Measurements from ENCODE around the gene RPRD2.

The RPRD2 gene

DNA sequence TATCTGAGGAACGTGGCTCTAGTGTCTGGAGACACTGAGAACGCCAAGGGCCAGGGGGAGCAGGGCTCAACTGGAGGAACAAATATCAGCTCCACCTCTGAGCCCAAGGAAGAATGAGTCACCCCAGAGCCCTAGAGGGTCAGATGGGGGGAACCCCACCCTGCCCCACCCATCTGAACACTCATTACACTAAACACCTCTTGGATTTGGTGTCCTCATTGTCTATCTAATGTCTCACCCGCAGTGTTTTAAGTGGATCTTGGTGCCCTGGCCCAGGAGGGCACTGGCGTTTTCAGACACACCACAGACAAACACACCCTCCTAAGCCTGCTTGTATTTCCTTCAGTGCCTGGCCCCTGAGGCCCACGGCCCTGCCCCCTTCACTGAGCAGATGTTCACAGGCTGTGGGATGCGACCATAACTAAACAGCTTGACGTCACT, 149.4 kb downstream of the RPRD2 start:
- Histone ChIP-seq H3K4me1 (peaks cover 5 to 26% (median 13%) of the 10 kb centered on the region in 4 donors), H3K36me3 (peaks cover 0 to 23% (median 8%) of the 10 kb centered on the region in 3 donors), H3K9me3 (no peaks in the 10 kb centered on the region), H3K27me3 (no peaks in the 10 kb centered on the region), H3K27ac (no peak overlapping the region), H3K4me3 (no peak overlapping the region)
- intact Hi-C loops (cut with DNase I; ENCODE audit: low total_unique reads): no loop called here
- TF ChIP-seq, protein P1, sequence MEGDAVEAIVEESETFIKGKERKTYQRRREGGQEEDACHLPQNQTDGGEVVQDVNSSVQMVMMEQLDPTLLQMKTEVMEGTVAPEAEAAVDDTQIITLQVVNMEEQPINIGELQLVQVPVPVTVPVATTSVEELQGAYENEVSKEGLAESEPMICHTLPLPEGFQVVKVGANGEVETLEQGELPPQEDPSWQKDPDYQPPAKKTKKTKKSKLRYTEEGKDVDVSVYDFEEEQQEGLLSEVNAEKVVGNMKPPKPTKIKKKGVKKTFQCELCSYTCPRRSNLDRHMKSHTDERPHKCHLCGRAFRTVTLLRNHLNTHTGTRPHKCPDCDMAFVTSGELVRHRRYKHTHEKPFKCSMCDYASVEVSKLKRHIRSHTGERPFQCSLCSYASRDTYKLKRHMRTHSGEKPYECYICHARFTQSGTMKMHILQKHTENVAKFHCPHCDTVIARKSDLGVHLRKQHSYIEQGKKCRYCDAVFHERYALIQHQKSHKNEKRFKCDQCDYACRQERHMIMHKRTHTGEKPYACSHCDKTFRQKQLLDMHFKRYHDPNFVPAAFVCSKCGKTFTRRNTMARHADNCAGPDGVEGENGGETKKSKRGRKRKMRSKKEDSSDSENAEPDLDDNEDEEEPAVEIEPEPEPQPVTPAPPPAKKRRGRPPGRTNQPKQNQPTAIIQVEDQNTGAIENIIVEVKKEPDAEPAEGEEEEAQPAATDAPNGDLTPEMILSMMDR (IDR thresholded peaks at IDR 0.05): no peak
- DNase-seq: no peak

DNA sequence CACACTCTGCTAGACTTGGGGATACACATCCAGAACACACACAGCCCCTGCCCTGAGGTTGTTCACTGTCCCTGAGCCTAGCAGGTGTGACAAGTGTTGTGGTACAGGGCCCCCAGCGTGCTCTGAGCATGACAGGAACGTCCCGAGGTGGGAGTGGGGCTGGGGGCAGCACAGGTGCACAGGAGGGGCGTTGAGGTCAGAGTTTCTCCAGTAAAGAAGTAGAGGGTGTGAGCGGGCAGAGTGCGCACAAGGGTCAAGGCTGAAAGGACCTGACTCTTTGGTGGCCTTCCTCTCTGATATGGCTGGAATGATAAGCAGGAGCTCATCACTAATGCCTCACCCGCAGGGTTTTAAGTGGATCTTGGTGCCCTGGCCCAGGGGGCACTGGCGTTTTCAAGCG, 150.3 kb downstream of the RPRD2 start:
- Histone ChIP-seq H3K27ac (no peak overlapping the region), H3K4me3 (no peak overlapping the region), H3K4me1 (peaks cover 5 to 19% (median 10%) of the 10 kb centered on the region in 4 donors), H3K9me3 (no peaks in the 10 kb centered on the region), H3K27me3 (no peaks in the 10 kb centered on the region), H3K36me3 (peaks cover 0 to 23% (median 8%) of the 10 kb centered on the region in 3 donors)
- intact Hi-C loops (cut with DNase I; ENCODE audit: low total_unique reads): no loop called here
- TF ChIP-seq, protein P1 (IDR thresholded peaks at IDR 0.05): no peak
- DNase-seq: no peak

DNA sequence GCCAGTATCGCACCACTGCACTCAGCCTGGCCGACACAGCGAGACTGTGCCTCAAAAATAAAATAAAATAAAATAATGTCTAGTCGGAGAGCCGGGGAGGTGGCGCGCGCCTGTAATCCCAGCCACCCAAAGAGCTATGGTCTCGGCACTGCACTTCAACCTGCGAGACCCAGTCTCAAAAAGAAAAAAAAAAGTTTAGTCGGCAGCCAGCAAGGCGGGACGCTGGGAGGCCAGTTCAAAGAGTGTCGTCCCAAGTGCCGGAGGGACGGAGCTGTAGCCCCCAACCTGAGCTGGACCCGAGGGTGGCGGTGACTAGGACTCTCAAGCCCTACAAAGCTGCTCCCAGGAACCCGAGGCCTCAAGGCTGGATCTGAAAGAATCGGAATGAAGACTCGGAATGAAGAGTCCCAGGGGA, 151.0 kb downstream of the RPRD2 start:
- DNase-seq: no peak
- H3K4me1 ChIP-seq: peaks cover 5 to 19% (median 10%) of the 10 kb centered on the region in 4 donors
- H3K4me3 ChIP-seq: peak overlapping the region; percentile 61 to 78
- intact Hi-C loops (cut with DNase I; ENCODE audit: low total_unique reads): no loop called here
- peaks cover 0 to 23% (median 8%) of the 10 kb centered on the region in 3 donors for H3K36me3 ChIP-seq
- no peaks in the 10 kb centered on the region for H3K9me3 ChIP-seq
- no peaks in the 10 kb centered on the region for H3K27me3 ChIP-seq
- H3K27ac ChIP-seq: peak overlapping the region; percentile 74 to 75
- TF ChIP-seq, protein P1 (IDR thresholded peaks at IDR 0.05): no peak

DNA sequence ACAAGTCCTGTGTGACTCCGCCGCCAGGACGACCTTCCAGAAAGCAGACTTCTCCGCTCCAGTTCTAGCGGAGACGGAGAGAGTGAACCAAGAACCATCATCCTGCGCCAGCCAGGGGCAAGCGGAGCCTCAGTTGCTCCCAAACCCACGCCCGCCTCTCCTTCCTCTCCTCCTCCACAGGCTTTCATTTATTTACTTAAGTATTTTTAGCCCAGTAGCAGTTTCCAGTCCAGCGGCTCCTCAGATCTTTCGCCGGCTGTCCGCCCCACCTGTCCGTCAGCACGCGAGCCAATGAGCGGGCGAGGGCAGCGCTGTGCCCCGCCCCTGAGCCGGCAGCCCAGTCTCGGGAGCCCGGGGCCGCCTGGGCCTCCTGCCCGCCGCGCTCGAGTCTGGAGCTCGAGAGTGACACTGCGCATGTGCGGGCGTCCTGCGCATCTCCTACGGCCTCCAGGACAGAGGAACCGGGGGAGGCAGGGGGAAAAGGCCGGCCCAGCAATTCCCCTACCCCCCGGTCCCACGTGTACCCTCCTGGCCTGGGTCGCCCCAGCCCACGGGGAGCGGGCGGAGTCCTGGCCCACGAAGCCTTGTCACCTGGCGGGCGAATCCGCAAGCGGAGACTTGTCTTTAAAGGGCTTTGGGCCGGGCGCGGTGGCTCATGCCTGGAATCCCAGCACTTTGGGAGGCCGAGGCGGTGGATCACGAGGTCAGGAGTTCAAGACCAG, 151.5 kb downstream of the RPRD2 start, which contains the start of gene FALEC:
Gene FALEC (plus strand): TSS at position 425 of the 722 bp plus-strand sequence.
- Histone ChIP-seq H3K36me3 (peaks cover 0 to 23% (median 8%) of the 10 kb centered on the region in 3 donors), H3K9me3 (no peaks in the 10 kb centered on the region), H3K27ac (peak within 1 kb of the TSS; percentile 74 to 75), H3K4me1 (peaks cover 5 to 19% (median 10%) of the 10 kb centered on the region in 4 donors), H3K27me3 (no peaks in the 10 kb centered on the region), H3K4me3 (peak within 1 kb of the TSS; percentile 61 to 78)
- TF ChIP-seq, protein P1 (IDR thresholded peaks at IDR 0.05): peak in 1 of 2 experiments; percentile 22
- intact Hi-C loops (cut with DNase I; ENCODE audit: low total_unique reads): no loop called here
- DNase-seq: peak; percentile 95 to 98

DNA sequence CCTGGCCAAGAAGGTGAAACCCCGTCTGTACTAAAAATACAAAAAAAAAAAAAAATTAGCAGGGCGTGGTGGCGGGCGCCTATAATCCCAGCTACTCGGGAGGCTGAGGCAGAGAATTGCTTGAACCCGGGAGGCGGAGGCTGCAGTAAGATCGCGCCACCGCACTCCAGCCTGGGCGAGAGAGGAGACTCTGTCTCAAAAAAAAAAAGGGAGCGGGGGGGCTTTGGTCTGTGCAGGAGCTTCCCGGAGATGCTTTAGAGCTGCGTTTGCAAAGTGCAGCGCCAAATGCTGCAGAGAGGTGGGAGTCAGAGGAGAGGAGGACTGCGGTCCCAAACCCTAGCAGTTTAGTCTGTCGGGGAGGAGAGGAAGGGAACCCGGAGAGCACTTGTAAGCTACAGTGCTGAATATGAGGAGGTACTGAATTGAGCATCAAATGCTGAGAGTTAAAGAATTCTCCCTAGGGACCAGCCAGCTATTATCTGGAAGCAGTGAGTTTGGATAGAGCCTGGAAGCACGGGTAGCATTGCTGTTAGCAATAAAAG, 152.2 kb downstream of the RPRD2 start:
- no peak for DNase-seq
- Histone ChIP-seq H3K4me3 (peak overlapping the region; percentile 61 to 78), H3K27ac (peak overlapping the region; percentile 74 to 75), H3K9me3 (no peaks in the 10 kb centered on the region), H3K4me1 (peaks cover 5 to 19% (median 10%) of the 10 kb centered on the region in 4 donors), H3K27me3 (no peaks in the 10 kb centered on the region), H3K36me3 (peaks cover 0 to 17% (median 8%) of the 10 kb centered on the region in 3 donors)
- intact Hi-C loops (cut with DNase I; ENCODE audit: low total_unique reads): no loop called here
- TF ChIP-seq, protein P1 (IDR thresholded peaks at IDR 0.05): no peak
